GM21529 (cell line): ENCODE results near the gene C1S.
"Not testable (repeated sequence)": the region's sequence is repeated elsewhere in the genome, so short reads cannot be mapped to it uniquely, and the experiment has no call there.

Experiments used
- ATAC-seq: cut with Tn5 transposase; IDR thresholded peaks from one replicate; pipeline ENCODE4 v1.9.1; 2021; ENCODE audit not compliant: unreplicated experiment

Gene C1S

GRCh38 chr12:7101047-7101693, 40.7 kb downstream of the C1S start:
- no peak for ATAC-seq

GRCh38 chr12:7101694-7102131, 41.2 kb downstream of the C1S start:
- ATAC-seq, result no peak

- ATAC-seq, result no peak
These were observed 42.1 kb downstream of the C1S start for GRCh38 chr12:7102582-7102981.

GRCh38 chr12:7103837-7104584, 43.5 kb downstream of the C1S start:
- no peak for ATAC-seq

- ATAC-seq, result no peak
These were observed 45.6 kb downstream of the C1S start for GRCh38 chr12:7106082-7106481.

GRCh38 chr12:7107181-7107580, 46.7 kb downstream of the C1S start:
- not testable (repeated sequence) for ATAC-seq

- ATAC-seq, result no peak
These were observed 47.1 kb downstream of the C1S start for GRCh38 chr12:7107636-7108002.

- peak; percentile 83 for ATAC-seq
These were observed 47.7 kb downstream of the C1S start for GRCh38 chr12:7108003-7108795.

GRCh38 chr12:7108796-7109571, 48.5 kb downstream of the C1S start, which contains the start of gene C1RL:
Gene C1RL, minus strand, starts transcription at chr12:7109214. Its CDS starts 34 bp downstream, at chr12:7109180.
- ATAC-seq, result peak; percentile 53

GRCh38 chr12:7109572-7109920, 49.0 kb downstream of the C1S start:
- ATAC-seq, result no peak

GRCh38 chr12:7110661-7111060, 50.1 kb downstream of the C1S start:
- ATAC-seq, result no peak

- ATAC-seq, result no peak
These were observed 51.5 kb downstream of the C1S start for GRCh38 chr12:7112041-7112440.

GRCh38 chr12:7113389-7113871, 52.9 kb downstream of the C1S start:
- no peak for ATAC-seq

GRCh38 chr12:7114008-7114407, 53.5 kb downstream of the C1S start:
- no peak for ATAC-seq

GRCh38 chr12:7114851-7115250, 54.3 kb downstream of the C1S start:
- no peak for ATAC-seq

- ATAC-seq, result no peak
These were observed 55.7 kb downstream of the C1S start for GRCh38 chr12:7116196-7116595.

GRCh38 chr12:7116916-7117315, 56.4 kb downstream of the C1S start:
- no peak for ATAC-seq

GRCh38 chr12:7117670-7118069, 57.2 kb downstream of the C1S start:
- ATAC-seq, result no peak

GRCh38 chr12:7118881-7119280, 58.4 kb downstream of the C1S start:
- ATAC-seq, result no peak

- ATAC-seq, result no peak
These were observed 59.6 kb downstream of the C1S start for GRCh38 chr12:7120166-7120565.
